Esophagus squamous epithelium (tissue), 5 donors: ENCODE measurements around the gene NDUFS1. TPM values are rescaled to one million over a fixed set of nuclear protein-coding genes. Genes with fewer than 3 reads are reported as not detected.
"Not testable (repeated sequence)": the region's sequence is repeated elsewhere in the genome, so short reads cannot be mapped to it uniquely, and the experiment has no call there.

Experiments
- DNase-seq: peaks from one replicate; lab custom pipeline; 2025; lab: John Stamatoyannopoulos, UW
- H3K27ac ChIP-seq, 4 donors: fragments of 200-600 bp; sonication (generic); one replicate each; pipeline ENCODE4 v1.5.1; 2016 to 2019; ENCODE audit warnings: mild to moderate bottlenecking in 1 of 4
- H3K27me3 ChIP-seq, 4 donors: fragments of 200-600 bp; sonication (generic); 1 replicate in 3 of 4; 2 replicates in 1 of 4; pipeline versions ENCODE4 v1.5.1 to v1.6.0; 2017 to 2021; ENCODE audit warnings: antibody characterized with exemption in 1 of 4
- H3K36me3 ChIP-seq, 3 donors: fragments of 200-600 bp; sonication (generic); one replicate each; pipeline ENCODE4 v1.5.1; 2016 to 2019
- H3K4me1 ChIP-seq, 3 donors: fragments of 200-600 bp; sonication (generic); one replicate each; pipeline ENCODE4 v1.5.1; 2017 to 2019
- H3K4me3 ChIP-seq, 4 donors: fragments of 200-600 bp; sonication (generic); 1 replicate in 3 of 4; 2 replicates in 1 of 4; pipeline ENCODE4 v1.5.1; 2016 to 2019; ENCODE audit warnings: mild to moderate bottlenecking in 2 of 4, moderate library complexity in 1 of 4
- H3K9me3 ChIP-seq, 3 donors: fragments of 200-600 bp; sonication (generic); one replicate each; pipeline ENCODE4 v1.5.1; 2016 to 2019
- CTCF ChIP-seq, 6 experiments: fragments of 450-650 bp in 4 of 6; fragments of 200-600 bp in 2 of 6; sonication (generic) in 2 of 6; IDR thresholded peaks; one replicate each; pipeline ENCODE4 v1.5.1; 2016 to 2019; ENCODE audit warnings: antibody characterized with exemption in 6 of 6, mild to moderate bottlenecking in 4 of 6, moderate library complexity in 4 of 6
- POLR2A ChIP-seq, 4 donors: fragments of 450-650 bp; IDR thresholded peaks; one replicate each; pipeline ENCODE4 v1.6.1; 2017; ENCODE audit warnings: antibody characterized with exemption in 4 of 4, mild to moderate bottlenecking in 4 of 4, moderate library complexity in 3 of 4
- WGBS, 2 donors: methylation state at CpG; one replicate each; pipeline ENCODE4 v1.1.5; 2018; 5-methylcytosine and 5-hydroxymethylcytosine counted together
- intact Hi-C: fragments of 100-400 bp; cut with DNase I; formaldehyde crosslinking; loops from one replicate; pipeline ENCODE4 v1.15.0; 2022
- total RNA-seq, 4 donors: library from RNA; depleted of rRNA; stranded (reverse); fragments of >200 nt; gene quantifications; one replicate each; pipeline ENCODE4 v1.1.0, GENCODE V29; 2016
- donor health status: DM: yes; HTN: yes; CAD: no.

NDUFS1 gene
- total RNA-seq, 4 donors from 2014 or later: 87.5 to 155 (median 95.9) TPM

DNA sequence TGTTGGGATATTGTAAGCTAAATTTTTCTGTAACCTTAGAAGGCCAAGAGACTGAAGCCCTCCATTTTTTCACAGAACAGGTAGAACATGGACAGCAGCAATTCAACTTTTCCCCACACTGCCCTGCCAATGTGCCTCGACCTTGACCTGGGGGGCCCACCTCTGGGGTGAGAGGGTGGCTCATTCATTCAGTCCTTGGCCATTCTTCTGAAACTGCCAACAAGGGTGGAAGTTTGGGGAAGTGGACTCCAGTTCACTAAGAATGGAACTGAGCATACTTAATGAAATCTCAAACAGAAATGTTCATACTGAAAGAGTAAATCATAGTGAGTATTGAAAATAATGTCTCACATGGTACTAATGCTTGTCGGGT lies 1.5 kb upstream of the NDUFS1 start:
- intact Hi-C loops: no loop called here
- DNase-seq: no peak
- no peaks in the 10 kb centered on the region for H3K9me3 ChIP-seq
- H3K4me1 ChIP-seq: peaks cover 9 to 66% (median 34%) of the 10 kb centered on the region in 3 donors
- H3K36me3 ChIP-seq: peaks cover 4 to 45% (median 13%) of the 10 kb centered on the region in 3 donors
- H3K4me3 ChIP-seq: peak overlapping the region; percentile 72 to 86 (median 74)
- H3K27ac ChIP-seq: peak overlapping the region; percentile 89 to 97 (median 94)
- 21 to 44% methylated on average over 2 of the region's 2 CpGs for WGBS, 2 donors
- TF ChIP-seq CTCF (IDR thresholded peaks at IDR 0.05): no peak
- no peak for TF ChIP-seq POLR2A (IDR thresholded peaks at IDR 0.05)
- no peaks in the 10 kb centered on the region for H3K27me3 ChIP-seq

DNA sequence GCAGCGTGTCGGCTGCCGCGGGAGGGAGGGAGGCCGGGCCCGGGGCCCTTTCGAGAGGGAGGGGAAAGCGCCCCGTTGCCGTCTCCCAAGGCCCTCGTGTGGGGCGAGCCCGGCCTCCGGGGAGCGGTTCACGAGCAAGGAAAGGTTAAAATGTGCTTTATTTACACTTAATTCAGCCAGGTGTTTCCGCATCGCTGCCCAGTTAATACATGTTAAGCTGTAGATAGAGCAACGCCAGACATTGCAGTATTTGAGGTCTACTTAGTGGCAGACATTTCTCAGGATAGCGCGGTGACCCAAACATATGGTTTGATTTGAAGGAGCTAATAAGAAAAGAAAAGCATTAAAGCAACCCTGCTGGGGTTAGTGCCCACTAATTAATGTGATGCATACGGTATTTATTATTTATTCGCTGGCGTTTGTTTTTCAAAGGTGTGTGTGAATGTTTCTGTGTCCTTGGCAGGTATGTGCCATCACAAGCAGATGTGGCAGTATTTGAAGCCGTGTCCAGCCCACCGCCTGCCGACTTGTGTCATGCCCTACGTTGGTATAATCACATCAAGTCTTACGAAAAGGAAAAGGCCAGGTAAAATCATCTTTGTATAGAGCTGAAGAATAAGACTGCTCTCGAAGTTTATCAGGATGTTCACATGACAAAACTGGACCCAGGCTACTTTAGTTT lies 1.0 kb upstream of the NDUFS1 start:
- Histone ChIP-seq H3K4me1 (peaks cover 9 to 72% (median 34%) of the 10 kb centered on the region in 3 donors), H3K27ac (peak overlapping the region; percentile 89 to 97 (median 94)), H3K9me3 (no peaks in the 10 kb centered on the region), H3K27me3 (no peaks in the 10 kb centered on the region), H3K36me3 (peaks cover 4 to 48% (median 13%) of the 10 kb centered on the region in 3 donors), H3K4me3 (peak overlapping the region; percentile 72 to 86 (median 74))
- WGBS, 2 donors: 3 to 5% methylated on average over 15 to 19 of the region's 30 CpGs
- no peak for DNase-seq
- intact Hi-C loops: no loop called here
- peak in 1 of 6 experiments; percentile 4 for TF ChIP-seq CTCF (IDR thresholded peaks at IDR 0.05)
- TF ChIP-seq POLR2A (IDR thresholded peaks at IDR 0.05): no peak

DNA sequence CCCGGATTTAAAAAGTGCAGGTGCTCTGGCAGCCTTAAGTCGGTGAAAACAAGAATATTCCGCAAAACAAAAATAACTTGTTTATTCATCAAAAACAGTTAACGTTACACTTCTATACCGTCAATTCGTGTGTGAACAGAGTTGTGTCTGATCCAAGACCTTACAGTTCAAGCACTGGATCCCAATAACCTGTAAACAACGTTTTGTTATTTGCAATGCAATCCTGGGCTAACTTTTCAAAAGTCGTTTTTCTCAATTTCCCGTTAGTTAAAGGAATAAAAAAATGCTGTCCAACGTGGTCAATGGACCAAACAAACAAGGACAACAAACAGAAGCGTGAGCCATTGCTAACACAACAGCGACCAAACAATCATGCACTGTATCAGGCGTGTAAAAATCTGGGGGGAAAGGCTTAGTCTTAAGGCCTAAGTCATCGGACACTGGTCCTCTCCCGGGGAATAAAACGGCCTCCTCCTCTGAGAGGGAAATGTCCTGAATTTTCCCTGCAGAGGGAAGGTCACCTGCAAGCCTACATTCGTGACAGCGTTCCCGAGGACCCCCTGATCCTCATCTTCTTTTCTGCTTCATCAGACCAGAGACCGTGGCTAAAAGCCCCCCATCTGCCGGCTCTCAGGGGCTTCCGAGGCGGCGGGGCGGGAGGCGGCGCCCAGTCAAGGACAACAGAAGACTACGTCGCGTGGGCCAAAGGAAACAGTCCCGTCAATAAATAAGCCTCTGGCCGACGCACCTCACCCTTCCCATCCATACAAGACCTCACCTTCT lies 490 bp downstream of the NDUFS1 start:
- H3K4me3 ChIP-seq: peak overlapping the region; percentile 72 to 86 (median 74)
- intact Hi-C loops: no loop called here
- H3K27me3 ChIP-seq: no peaks in the 10 kb centered on the region
- peaks cover 9 to 77% (median 39%) of the 10 kb centered on the region in 3 donors for H3K4me1 ChIP-seq
- H3K9me3 ChIP-seq: no peaks in the 10 kb centered on the region
- TF ChIP-seq CTCF (IDR thresholded peaks at IDR 0.05) (peak in 1 of 6 experiments; percentile 7), POLR2A (IDR thresholded peaks at IDR 0.05) (no peak)
- H3K36me3 ChIP-seq: peaks cover 4 to 42% (median 13%) of the 10 kb centered on the region in 3 donors
- no peak for DNase-seq
- 1% methylated on average over 20 to 21 of the region's 33 CpGs for WGBS, 2 donors
- peak overlapping the region; percentile 89 to 97 (median 94) for H3K27ac ChIP-seq

- DNase-seq, H3K9me3 ChIP-seq, intact Hi-C loops, H3K27me3 ChIP-seq, H3K4me3 ChIP-seq: not testable (repeated sequence)
- H3K4me1 ChIP-seq: peaks cover 9 to 64% (median 36%) of the 10 kb centered on the region in 3 donors
- peak overlapping the region in 2 of 4 donors; percentile 23 for H3K27ac ChIP-seq
- H3K36me3 ChIP-seq: peaks cover 0 to 33% (median 8%) of the 10 kb centered on the region in 3 donors
- WGBS, 2 donors: 68 to 76% methylated on average over 11 of the region's 11 CpGs
Observed at GRCh38 chr2:206157014-206157413, 2.2 kb downstream of the NDUFS1 start.

DNA sequence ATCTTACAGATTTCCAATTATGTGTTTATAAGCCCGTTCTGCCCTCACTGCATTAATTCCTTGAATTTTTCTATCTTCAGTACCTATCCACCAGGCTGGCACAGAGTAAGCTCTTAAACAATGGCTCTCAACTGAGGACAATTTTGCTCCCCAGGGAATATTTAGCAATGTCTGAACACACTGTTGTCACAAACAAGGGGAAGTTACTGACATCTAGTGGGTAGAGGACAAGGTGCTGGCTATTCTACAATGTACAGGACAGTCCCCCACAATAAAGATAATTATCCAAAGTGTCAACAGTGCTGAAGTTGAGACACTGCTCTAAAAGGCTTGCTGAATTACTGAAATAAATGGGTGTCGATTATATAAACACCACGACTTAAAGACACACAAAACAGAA lies 5.0 kb downstream of the NDUFS1 start:
- Histone ChIP-seq H3K4me1 (peaks cover 0 to 44% (median 21%) of the 10 kb centered on the region in 3 donors), H3K4me3 (no peak overlapping the region), H3K36me3 (peaks cover 0 to 47% (median 10%) of the 10 kb centered on the region in 3 donors), H3K27me3 (no peaks in the 10 kb centered on the region), H3K9me3 (no peaks in the 10 kb centered on the region), H3K27ac (no peak overlapping the region)
- WGBS, 2 donors: 83 to 88% methylated on average over 3 of the region's 3 CpGs
- no peak for DNase-seq
- intact Hi-C loops: no loop called here
- TF ChIP-seq POLR2A (IDR thresholded peaks at IDR 0.05) (no peak), CTCF (IDR thresholded peaks at IDR 0.05) (peak in 1 of 6 experiments; percentile 14)
